ENCODE data around the gene SEMA5A. TPM values are rescaled to one million over a fixed set of nuclear protein-coding genes. Genes with fewer than 3 reads are reported as not detected.

SEMA5A gene
- total RNA-seq, 2 experiments from 2014 or later = not detected

- H3K27ac Mint-ChIP-seq = no peak overlapping the region
- peaks cover 1% of the 10 kb centered on the region for H3K9me3 Mint-ChIP-seq
- CTCF ChIA-PET = interaction anchor here (0.9 kb wide), 1 partner anchor 13 kb away, joined by 3 read pairs; no protein-coding TSS in a partner anchor
- no peak for DNase-seq
- no peaks in the 10 kb centered on the region for H3K36me3 Mint-ChIP-seq (ENCODE audit: low read depth)
- POLR2A ChIA-PET = no interaction called here
- ATAC-seq = no peak
- H3K4me3 Mint-ChIP-seq = no peak overlapping the region
- H3K4me1 Mint-ChIP-seq (ENCODE audit: low read depth) = no peaks in the 10 kb centered on the region
- intact Hi-C loops (cut with micrococcal nuclease) = no loop called here
- no peaks in the 10 kb centered on the region for H3K27me3 Mint-ChIP-seq
- TF ChIP-seq CTCF (IDR thresholded peaks at IDR 0.05) = no peak
These were observed 552.8 kb downstream of the SEMA5A start for GRCh38 chr5:8993031-8993430.

Small RNAs within 50 kb of the gene (microRNA-seq; reads per million reads assigned to microRNA genes)
- not detected for gene MIR4636 (ENCODE audit: borderline microRNAs expressed, borderline replicate concordance)

Other genes with a start within 250 kb of the SEMA5A start
- gene TAS2R1, start 84.3 kb upstream of the SEMA5A start, total RNA-seq = not detected